Measurements from ENCODE around the gene FBXO17.
"Not testable (repeated sequence)": the region's sequence is repeated elsewhere in the genome, so short reads cannot be mapped to it uniquely, and the experiment has no call there.

FBXO17 gene

DNA sequence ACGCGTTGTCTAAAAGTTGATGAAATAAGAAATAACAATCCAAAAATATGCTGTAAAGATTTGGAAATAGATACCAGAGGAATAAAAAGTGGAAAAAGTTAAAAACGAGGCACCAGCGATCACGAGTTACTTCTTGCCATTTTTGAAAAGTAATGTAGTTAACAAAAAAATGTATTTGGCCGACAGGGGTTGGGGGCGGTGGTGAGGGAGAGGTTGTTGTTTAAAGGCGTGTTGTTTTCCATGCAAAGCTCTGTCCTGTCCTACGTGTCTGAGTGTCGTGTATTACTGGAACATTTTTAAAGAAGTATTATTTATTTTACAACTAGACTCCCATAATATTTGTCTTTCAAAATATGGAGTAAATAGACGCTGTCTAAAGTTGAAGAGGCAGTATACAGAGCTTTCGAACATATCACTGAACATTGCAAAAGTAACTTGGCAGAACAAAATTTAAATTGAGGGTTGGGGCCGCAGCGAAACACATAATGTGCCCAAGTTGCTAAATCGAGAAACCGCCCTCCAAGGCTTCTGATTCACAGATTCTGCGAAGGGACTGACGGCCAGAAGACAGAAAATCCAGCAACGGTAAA lies 823 bp downstream of the FBXO17 start:
- H3K4me2 ChIP-seq (ENCODE audit: low read length): no peak overlapping the region

DNA sequence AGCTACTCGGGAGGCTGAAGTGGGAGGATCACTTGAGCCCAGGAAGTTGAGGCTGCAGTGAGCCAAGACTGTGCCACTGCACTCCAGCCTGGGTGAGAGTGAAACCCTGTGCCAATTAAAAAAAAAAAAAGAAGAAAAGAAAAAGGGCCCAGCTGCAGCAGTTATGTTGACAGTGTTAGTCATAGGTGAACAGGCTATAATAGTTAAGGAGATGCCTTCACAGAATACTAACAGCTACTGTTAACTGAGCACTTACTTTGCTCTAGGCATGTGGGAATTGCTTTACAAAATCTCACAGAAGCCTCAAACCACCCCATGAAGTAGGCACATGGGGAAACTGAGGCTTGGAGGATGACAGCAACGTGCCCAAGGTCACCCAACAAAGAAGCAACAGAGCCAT lies 3.9 kb downstream of the FBXO17 start:
- no peak overlapping the region for H3K4me3 ChIP-seq (ENCODE audit: low read depth, low read length, poor library complexity, severe bottlenecking)
- no peaks in the 10 kb centered on the region for H3F3A ChIP-seq (ENCODE audit: insufficient read depth, low read length)
- no peaks in the 10 kb centered on the region for H3K9me2 ChIP-seq (ENCODE audit: low read depth, low read length)
- H3K27ac ChIP-seq (ENCODE audit: low read depth, low read length, poor library complexity, severe bottlenecking): no peak overlapping the region
- no peaks in the 10 kb centered on the region for H3K9me3 ChIP-seq (ENCODE audit: low read length)
- no peaks in the 10 kb centered on the region for H3K4me1 ChIP-seq (ENCODE audit: insufficient read depth, low read length, severe bottlenecking)
- no peak for TF ChIP-seq EZH2 (IDR thresholded peaks at IDR 0.05; ENCODE audit: borderline replicate concordance, low read length)
- TF ChIP-seq, protein P1, sequence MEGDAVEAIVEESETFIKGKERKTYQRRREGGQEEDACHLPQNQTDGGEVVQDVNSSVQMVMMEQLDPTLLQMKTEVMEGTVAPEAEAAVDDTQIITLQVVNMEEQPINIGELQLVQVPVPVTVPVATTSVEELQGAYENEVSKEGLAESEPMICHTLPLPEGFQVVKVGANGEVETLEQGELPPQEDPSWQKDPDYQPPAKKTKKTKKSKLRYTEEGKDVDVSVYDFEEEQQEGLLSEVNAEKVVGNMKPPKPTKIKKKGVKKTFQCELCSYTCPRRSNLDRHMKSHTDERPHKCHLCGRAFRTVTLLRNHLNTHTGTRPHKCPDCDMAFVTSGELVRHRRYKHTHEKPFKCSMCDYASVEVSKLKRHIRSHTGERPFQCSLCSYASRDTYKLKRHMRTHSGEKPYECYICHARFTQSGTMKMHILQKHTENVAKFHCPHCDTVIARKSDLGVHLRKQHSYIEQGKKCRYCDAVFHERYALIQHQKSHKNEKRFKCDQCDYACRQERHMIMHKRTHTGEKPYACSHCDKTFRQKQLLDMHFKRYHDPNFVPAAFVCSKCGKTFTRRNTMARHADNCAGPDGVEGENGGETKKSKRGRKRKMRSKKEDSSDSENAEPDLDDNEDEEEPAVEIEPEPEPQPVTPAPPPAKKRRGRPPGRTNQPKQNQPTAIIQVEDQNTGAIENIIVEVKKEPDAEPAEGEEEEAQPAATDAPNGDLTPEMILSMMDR (IDR thresholded peaks at IDR 0.05; ENCODE audit: low read length): no peak
- no peak overlapping the region for H3K9ac ChIP-seq (ENCODE audit: low read length)
- no peaks in the 10 kb centered on the region for H3K27me3 ChIP-seq (ENCODE audit: insufficient read depth, low read length)
- H3K79me2 ChIP-seq (ENCODE audit: insufficient read depth, low read length): no peaks in the 10 kb centered on the region
- no peak overlapping the region for H2AFZ ChIP-seq (ENCODE audit: low read length)
- no peak overlapping the region for H3K4me2 ChIP-seq (ENCODE audit: low read length)
- no peaks in the 10 kb centered on the region for H3K36me3 ChIP-seq (ENCODE audit: insufficient read depth, low read length)
- H4K20me1 ChIP-seq (ENCODE audit: insufficient read depth, low read length): no peaks in the 10 kb centered on the region

More for the DNA sequence above, 823 bp downstream of the FBXO17 start:
- Histone ChIP-seq H3K4me1 (ENCODE audit: insufficient read depth, low read length, severe bottlenecking) (no peaks in the 10 kb centered on the region), H3K4me3 (ENCODE audit: low read depth, low read length, poor library complexity, severe bottlenecking) (no peak overlapping the region), H3K36me3 (ENCODE audit: insufficient read depth, low read length) (no peaks in the 10 kb centered on the region), H2AFZ (ENCODE audit: low read length) (no peak overlapping the region), H3K9me3 (ENCODE audit: low read length) (no peaks in the 10 kb centered on the region), H3K27me3 (ENCODE audit: insufficient read depth, low read length) (no peaks in the 10 kb centered on the region; the same call in 1 of the 2 replicates), H3F3A (ENCODE audit: insufficient read depth, low read length) (no peaks in the 10 kb centered on the region), H3K9me2 (ENCODE audit: low read depth, low read length) (no peaks in the 10 kb centered on the region), H3K9ac (ENCODE audit: low read length) (no peak overlapping the region), H4K20me1 (ENCODE audit: insufficient read depth, low read length) (no peaks in the 10 kb centered on the region), H3K27ac (ENCODE audit: low read depth, low read length, poor library complexity, severe bottlenecking) (no peak overlapping the region), H3K79me2 (ENCODE audit: insufficient read depth, low read length) (no peaks in the 10 kb centered on the region)
- TF ChIP-seq, protein P1 (IDR thresholded peaks at IDR 0.05; ENCODE audit: low read length): no peak
- no peak for TF ChIP-seq EZH2 (IDR thresholded peaks at IDR 0.05; ENCODE audit: borderline replicate concordance, low read length)

DNA sequence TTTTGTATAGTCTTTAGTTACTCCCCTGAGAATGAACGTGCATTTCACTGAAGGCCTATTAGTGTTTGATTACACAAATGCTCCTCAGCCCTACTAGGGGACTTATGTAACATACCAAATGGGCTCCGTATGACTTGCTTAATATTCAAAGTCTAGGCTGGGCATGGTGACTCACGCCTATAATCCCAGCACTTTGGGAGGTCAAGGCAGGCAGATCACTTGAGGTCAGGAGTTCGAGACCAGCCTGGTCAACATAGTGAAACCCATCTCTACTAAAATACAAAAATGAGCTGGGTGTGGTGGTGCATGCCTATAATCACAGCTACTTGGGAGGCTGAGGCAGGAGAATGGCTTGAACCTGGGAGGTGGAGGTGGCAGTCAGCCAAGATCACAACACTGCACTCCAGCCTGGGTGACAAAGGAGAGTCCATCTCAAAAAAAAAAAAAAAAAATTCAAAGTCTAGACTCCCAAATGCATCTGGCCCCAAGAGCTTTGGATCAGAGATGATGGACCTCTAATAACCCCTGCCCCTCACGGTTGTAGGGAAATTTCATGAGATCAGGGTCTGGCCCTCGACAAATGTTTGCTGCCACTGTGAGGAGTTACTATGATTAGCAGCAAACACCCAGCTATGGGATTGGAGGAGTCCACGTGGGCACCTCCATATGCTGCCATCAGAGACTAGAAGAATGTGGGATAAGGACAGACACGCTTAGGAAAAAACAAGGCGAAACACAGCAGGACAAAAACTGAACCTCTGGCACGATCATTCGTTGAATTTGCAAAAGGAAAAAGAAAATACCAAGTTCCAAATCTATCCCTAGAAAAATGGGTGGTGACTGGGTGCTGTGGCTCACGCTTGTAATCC lies 4.6 kb downstream of the FBXO17 start:
- TF ChIP-seq, protein P1 (IDR thresholded peaks at IDR 0.05; ENCODE audit: low read length): no peak
- no peak for TF ChIP-seq EZH2 (IDR thresholded peaks at IDR 0.05; ENCODE audit: borderline replicate concordance, low read length)
- Histone ChIP-seq H3K9ac (ENCODE audit: low read length) (no peak overlapping the region), H3F3A (ENCODE audit: insufficient read depth, low read length) (no peaks in the 10 kb centered on the region), H3K9me3 (ENCODE audit: low read length) (no peaks in the 10 kb centered on the region), H3K4me2 (ENCODE audit: low read length) (no peak overlapping the region), H4K20me1 (ENCODE audit: insufficient read depth, low read length) (no peaks in the 10 kb centered on the region), H3K9me2 (ENCODE audit: low read depth, low read length) (no peaks in the 10 kb centered on the region), H3K4me1 (ENCODE audit: insufficient read depth, low read length, severe bottlenecking) (no peaks in the 10 kb centered on the region), H3K79me2 (ENCODE audit: insufficient read depth, low read length) (no peaks in the 10 kb centered on the region), H3K27ac (ENCODE audit: low read depth, low read length, poor library complexity, severe bottlenecking) (no peak overlapping the region), H3K4me3 (ENCODE audit: low read depth, low read length, poor library complexity, severe bottlenecking) (no peak overlapping the region), H3K27me3 (ENCODE audit: insufficient read depth, low read length) (no peaks in the 10 kb centered on the region), H3K36me3 (ENCODE audit: insufficient read depth, low read length) (no peaks in the 10 kb centered on the region), H2AFZ (ENCODE audit: low read length) (no peak overlapping the region)

DNA sequence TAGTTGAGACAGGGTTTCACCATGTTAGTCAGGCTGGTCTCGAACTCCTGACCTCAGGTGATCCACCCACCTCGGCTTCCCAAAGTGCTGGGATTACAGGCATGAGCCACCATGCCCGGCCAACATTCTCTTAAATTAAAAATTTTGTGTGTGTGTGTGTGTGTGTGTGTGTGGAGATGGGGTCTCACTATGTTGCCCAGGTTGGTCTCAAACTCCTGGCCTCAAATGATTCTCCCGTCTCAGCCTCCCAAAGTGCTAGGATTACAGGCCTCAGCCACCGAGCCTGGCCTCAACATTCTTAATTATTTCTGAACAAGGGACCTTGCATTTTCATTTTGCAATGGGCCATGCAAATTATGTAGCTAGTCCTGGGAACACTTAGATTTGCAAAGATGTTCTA lies 9.4 kb downstream of the FBXO17 start:
- H3K9me2 ChIP-seq (ENCODE audit: low read depth, low read length); H3K36me3 ChIP-seq (ENCODE audit: insufficient read depth, low read length); H3K79me2 ChIP-seq (ENCODE audit: insufficient read depth, low read length); H3K4me3 ChIP-seq (ENCODE audit: low read depth, low read length, poor library complexity, severe bottlenecking); H3K9me3 ChIP-seq (ENCODE audit: low read length); H3K4me2 ChIP-seq (ENCODE audit: low read length); H4K20me1 ChIP-seq (ENCODE audit: insufficient read depth, low read length); H2AFZ ChIP-seq (ENCODE audit: low read length); H3K9ac ChIP-seq (ENCODE audit: low read length); H3K27ac ChIP-seq (ENCODE audit: low read depth, low read length, poor library complexity, severe bottlenecking); H3K4me1 ChIP-seq (ENCODE audit: insufficient read depth, low read length, severe bottlenecking); H3K27me3 ChIP-seq (ENCODE audit: insufficient read depth, low read length); H3F3A ChIP-seq (ENCODE audit: insufficient read depth, low read length): not testable (repeated sequence)

Data from OCI-LY1 (cell line).